PC-3 (cell line): ENCODE measurements around the gene ZNF341.

Experiments used
- CTCF ChIP-seq: fragments of 300-600 bp; sonication (generic); conservative IDR thresholded peaks from 2 replicates; pipeline ENCODE4 v1.5.1; 2017; ENCODE audit warnings: antibody characterized with exemption, low read depth, mild to moderate bottlenecking, low read length
- EZH2 ChIP-seq: fragments of 300-600 bp; sonication (generic); IDR thresholded peaks from one replicate; pipeline ENCODE4 v1.6.1; 2017; ENCODE audit warnings: antibody characterized with exemption, mild to moderate bottlenecking, low read length; ENCODE audit not compliant: unreplicated experiment

DNA sequence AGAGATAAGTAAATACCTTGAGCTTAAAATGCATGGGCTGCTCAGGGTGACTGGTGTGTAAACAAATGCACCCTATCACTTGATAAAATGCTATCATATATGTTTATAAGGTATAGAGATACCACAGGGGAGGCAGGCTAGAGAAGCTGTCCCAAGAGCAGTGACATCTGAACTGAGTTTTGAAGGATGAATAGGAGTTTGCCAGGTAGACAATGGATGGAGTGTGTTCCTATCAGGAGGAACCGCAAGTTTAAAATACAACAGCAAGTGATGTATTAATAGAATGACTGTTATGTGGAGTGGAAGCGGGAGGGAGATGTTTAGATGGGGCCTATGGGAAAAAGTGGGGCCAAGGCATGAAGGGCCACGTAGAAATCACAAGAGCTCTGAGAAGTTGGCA lies 40.6 kb downstream of the ZNF341 start:
- TF ChIP-seq CTCF: no peak
- TF ChIP-seq EZH2: no peak
